B cell (primary cell): ENCODE data around the gene KDELR1. TPM values are rescaled to one million over a fixed set of nuclear protein-coding genes. Genes with fewer than 3 reads are reported as not detected.
A peak's percentile ranks its signal among the peaks of the same experiment; 100 is the strongest.

Experiments used
- ATAC-seq: fragments of 200-7000 bp; cut with Tn5 transposase; one replicate; pipeline ENCODE4 v1.10.0; 2021; ENCODE audit warnings: low read depth, mild to moderate bottlenecking, moderate number of reproducible peaks, moderate library complexity
- CTCF ChIA-PET: fragments of 350-600 bp; sonication (Branson Sonifier 250); formaldehyde crosslinking; loops from one replicate; lab custom pipeline; 2021; ENCODE audit warnings: antibody characterized with exemption, inconsistent platforms; lab: Charles Lee
- POLR2A ChIA-PET: fragments of 350-600 bp; sonication (Branson Sonifier 250); formaldehyde crosslinking; loops from one replicate; lab custom pipeline; 2021; ENCODE audit warnings: antibody characterized with exemption; lab: Charles Lee
- DNase-seq: peaks from one replicate; pipeline ENCODE4 v3.0.0; 2013
- H2AFZ ChIP-seq: 2 replicates; pipeline ENCODE4 v1.6.1; 2012; ENCODE audit warnings: mild to moderate bottlenecking, low read depth, low read length; ENCODE audit not compliant: insufficient read depth, poor library complexity, severe bottlenecking
- H3K27ac ChIP-seq, 2 donors: 1 replicate in 1 of 2; 2 replicates in 1 of 2; pipeline ENCODE4 v1.5.1; 2012 to 2013; ENCODE audit warnings: low read length in 2 of 2, mild to moderate bottlenecking in 2 of 2, moderate library complexity in 1 of 2
- H3K27me3 ChIP-seq, 4 experiments: fragments of 200-600 bp in 1 of 4; sonication (generic) in 1 of 4; replicated peaks in 1 of 4; 1 replicate in 2 of 4; 2 replicates in 2 of 4; pipeline versions ENCODE4 v1.6.1 to v1.7.0; 2013 to 2016; ENCODE audit warnings: low read length in 3 of 4, mild to moderate bottlenecking in 2 of 4, mixed read lengths in 1 of 4, moderate library complexity in 1 of 4; ENCODE audit not compliant: insufficient read depth in 4 of 4, control insufficient read depth in 3 of 4; ENCODE audit errors: control extremely low read depth in 1 of 4
- H3K36me3 ChIP-seq, 2 experiments: replicated peaks in 1 of 2; 1 replicate in 1 of 2; 2 replicates in 1 of 2; pipeline versions ENCODE4 v1.6.1 to v1.7.1; 2013; ENCODE audit warnings: low read length in 1 of 2; ENCODE audit not compliant: insufficient read depth in 2 of 2, control insufficient read depth in 1 of 2; ENCODE audit errors: control extremely low read depth in 1 of 2, extremely low read depth in 1 of 2
- H3K4me1 ChIP-seq, 2 donors: fragments of 200-600 bp in 1 of 2; sonication (generic) in 1 of 2; 1 replicate in 1 of 2; 2 replicates in 1 of 2; pipeline versions ENCODE4 v1.5.1 to v1.6.1; 2013 to 2017; ENCODE audit warnings: low read length in 2 of 2; ENCODE audit not compliant: control insufficient read depth in 2 of 2, insufficient read depth in 2 of 2
- H3K4me2 ChIP-seq: replicated peaks from 2 replicates; pipeline ENCODE3; 2012; ENCODE audit warnings: mild to moderate bottlenecking, low read depth, low read length; ENCODE audit not compliant: poor library complexity, severe bottlenecking
- H3K4me3 ChIP-seq, 5 experiments: fragments of 200-600 bp in 1 of 5; sonication (generic) in 1 of 5; 1 replicate in 3 of 5; 2 replicates in 2 of 5; pipeline versions ENCODE4 v1.5.1 to v1.7.0; 2011 to 2016; ENCODE audit warnings: low read length in 4 of 5, mild to moderate bottlenecking in 4 of 5, low read depth in 2 of 5, control low read depth in 1 of 5, moderate library complexity in 1 of 5; ENCODE audit not compliant: insufficient read depth in 1 of 5; ENCODE audit errors: control extremely low read depth in 1 of 5, extremely low read depth in 1 of 5
- H3K79me2 ChIP-seq: fragments of 200-600 bp; sonication (generic); one replicate; pipeline ENCODE4 v1.6.0; 2016; ENCODE audit warnings: low read length; ENCODE audit not compliant: control insufficient read depth, insufficient read depth
- H3K9ac ChIP-seq: fragments of 200-600 bp; sonication (generic); 2 replicates; pipeline ENCODE4 v1.6.1; 2017; ENCODE audit warnings: mild to moderate bottlenecking, low read length, moderate library complexity
- H3K9me3 ChIP-seq, 3 donors: one replicate each; pipeline versions ENCODE4 v1.6.1 to v1.7.1; 2013; ENCODE audit warnings: low read length in 2 of 3; ENCODE audit not compliant: control insufficient read depth in 2 of 3, insufficient read depth in 1 of 3; ENCODE audit errors: control extremely low read depth in 1 of 3
- H4K20me1 ChIP-seq: 2 replicates; pipeline ENCODE4 v1.6.0; 2012; ENCODE audit warnings: mild to moderate bottlenecking, low read length; ENCODE audit not compliant: insufficient read depth, control insufficient read depth, poor library complexity, severe bottlenecking
- H3K27ac Mint-ChIP-seq: one replicate; pipeline ENCODE4 v1.8.0; 2021; ENCODE audit warnings: mixed read lengths
- H3K27me3 Mint-ChIP-seq: one replicate; pipeline ENCODE4 v1.8.0; 2021; ENCODE audit warnings: mixed read lengths
- H3K4me1 Mint-ChIP-seq: one replicate; pipeline ENCODE4 v1.8.0; 2021; ENCODE audit warnings: mixed read lengths
- H3K4me3 Mint-ChIP-seq: one replicate; pipeline ENCODE4 v1.8.0; 2021; ENCODE audit warnings: mixed read lengths
- H3K9me3 Mint-ChIP-seq: one replicate; pipeline ENCODE4 v1.8.0; 2022; ENCODE audit warnings: mixed read lengths; ENCODE audit not compliant: insufficient read depth
- EZH2 ChIP-seq: IDR thresholded peaks from 2 replicates; pipeline ENCODE4 v1.6.1; 2012; ENCODE audit warnings: borderline replicate concordance, low read depth, mild to moderate bottlenecking, moderate library complexity, low read length; ENCODE audit not compliant: insufficient read depth, poor library complexity, severe bottlenecking
- WGBS: methylation state at CpG from one replicate; pipeline ENCODE4 v1.1.5; 2013; ENCODE audit warnings: missing lambda C conversion rate; ENCODE audit not compliant: insufficient coverage; 5-methylcytosine and 5-hydroxymethylcytosine counted together
- intact Hi-C: fragments of 100-400 bp; cut with micrococcal nuclease; formaldehyde crosslinking; loops from one replicate; pipeline ENCODE4 v1.10.0; 2022
- polyA plus RNA-seq: library from polyadenylated mRNA; depleted of rRNA; stranded (reverse); fragments of >200 nt; gene quantifications from 2 replicates; pipeline ENCODE4 v1.2.3, GENCODE V29; 2012
- total RNA-seq, 2 donors: library from RNA; stranded (reverse); fragments of 120-200 nt in 1 of 2; gene quantifications; 1 replicate in 1 of 2; 2 replicates in 1 of 2; pipeline versions ENCODE4 v1.2.3 to v1.2.4, GENCODE V29; 2013 to 2022
- TF ChIP-seq, protein P1 (sequence below): fragments of 200-600 bp; IDR thresholded peaks from one replicate; pipeline ENCODE4 v1.8.0; 2022; ENCODE audit warnings: antibody characterized with exemption, mild to moderate bottlenecking

The KDELR1 gene
- total and polyA plus RNA-seq, 2 donors (not counting 1 experiment from before 2014, with no cell fraction given): 33.3 to 62.7 TPM

- H3K9ac ChIP-seq: peak overlapping the region; percentile 64
- H3K4me3 Mint-ChIP-seq: peak overlapping the region; percentile 86
- no peaks in the 10 kb centered on the region for H3K36me3 ChIP-seq
- no peaks in the 10 kb centered on the region for H3K9me3 Mint-ChIP-seq
- DNase-seq (peak; percentile 90), ATAC-seq (peak; percentile 70)
- WGBS: 6% methylated on average over 97 of the region's 104 CpGs
- H3K4me3 ChIP-seq: peak overlapping the region in 4 of 5 experiments; percentile 24 to 65 (median 46)
- H4K20me1 ChIP-seq: no peaks in the 10 kb centered on the region
- H3K4me1 ChIP-seq: peaks cover 42 to 43% of the 10 kb centered on the region in 2 donors
- peak overlapping the region; percentile 99 for H3K4me2 ChIP-seq
- no peak for TF ChIP-seq EZH2
- TF ChIP-seq, protein P1, sequence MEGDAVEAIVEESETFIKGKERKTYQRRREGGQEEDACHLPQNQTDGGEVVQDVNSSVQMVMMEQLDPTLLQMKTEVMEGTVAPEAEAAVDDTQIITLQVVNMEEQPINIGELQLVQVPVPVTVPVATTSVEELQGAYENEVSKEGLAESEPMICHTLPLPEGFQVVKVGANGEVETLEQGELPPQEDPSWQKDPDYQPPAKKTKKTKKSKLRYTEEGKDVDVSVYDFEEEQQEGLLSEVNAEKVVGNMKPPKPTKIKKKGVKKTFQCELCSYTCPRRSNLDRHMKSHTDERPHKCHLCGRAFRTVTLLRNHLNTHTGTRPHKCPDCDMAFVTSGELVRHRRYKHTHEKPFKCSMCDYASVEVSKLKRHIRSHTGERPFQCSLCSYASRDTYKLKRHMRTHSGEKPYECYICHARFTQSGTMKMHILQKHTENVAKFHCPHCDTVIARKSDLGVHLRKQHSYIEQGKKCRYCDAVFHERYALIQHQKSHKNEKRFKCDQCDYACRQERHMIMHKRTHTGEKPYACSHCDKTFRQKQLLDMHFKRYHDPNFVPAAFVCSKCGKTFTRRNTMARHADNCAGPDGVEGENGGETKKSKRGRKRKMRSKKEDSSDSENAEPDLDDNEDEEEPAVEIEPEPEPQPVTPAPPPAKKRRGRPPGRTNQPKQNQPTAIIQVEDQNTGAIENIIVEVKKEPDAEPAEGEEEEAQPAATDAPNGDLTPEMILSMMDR: no peak
- H3K9me3 ChIP-seq: peaks cover 0 to 34% (median 0%) of the 10 kb centered on the region in 3 donors
- peak overlapping the region; percentile 80 for H3K27ac Mint-ChIP-seq
- H2AFZ ChIP-seq: peak overlapping the region; percentile 73
- peaks cover 36% of the 10 kb centered on the region for H3K4me1 Mint-ChIP-seq
- no peak overlapping the region for H3K27ac ChIP-seq
- H3K27me3 ChIP-seq: peaks cover 0 to 44% (median 28%) of the 10 kb centered on the region in 4 experiments
- H3K27me3 Mint-ChIP-seq: peaks cover 29% of the 10 kb centered on the region
- CTCF ChIA-PET: interaction anchor here (0.6 kb wide), 1 partner anchor 181 kb away, joined by 5 read pairs; no protein-coding TSS in a partner anchor
- H3K79me2 ChIP-seq: no peaks in the 10 kb centered on the region
- intact Hi-C loops: loop anchor here (1.0 to 10.0 kb wide), 4 partner anchors 7 to 96 kb away; partner anchors contain the start of genes CYTH2 and KDELR1
- POLR2A ChIA-PET: interaction anchor here (0.9 kb wide), 1 partner anchor 19 kb away, joined by 3 read pairs; no protein-coding TSS in a partner anchor
Observed at GRCh38 chr19:48398375-48399235, 7.3 kb upstream of the KDELR1 start.

DNA sequence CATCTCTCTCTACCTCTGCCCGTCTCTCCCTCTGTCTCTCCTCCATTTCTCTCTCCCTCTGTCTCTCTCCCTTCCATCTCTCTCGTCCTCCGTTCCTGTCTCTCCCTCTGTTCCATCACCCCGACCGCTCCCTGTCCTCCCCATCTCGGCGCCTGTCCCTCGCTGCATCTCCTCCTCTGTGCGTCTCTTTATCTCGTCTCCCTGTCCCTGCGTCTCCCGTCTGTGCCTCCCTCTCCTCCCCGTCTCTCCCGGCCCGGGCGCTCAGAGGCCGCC lies 6.7 kb upstream of the KDELR1 start:
- peak overlapping the region; percentile 64 for H3K9ac ChIP-seq
- H3K27ac Mint-ChIP-seq: peak overlapping the region; percentile 74
- POLR2A ChIA-PET: interaction anchor here (0.9 kb wide), 1 partner anchor 19 kb away, joined by 3 read pairs; no protein-coding TSS in a partner anchor
- peak overlapping the region; percentile 86 for H3K4me3 Mint-ChIP-seq
- H2AFZ ChIP-seq: peak overlapping the region; percentile 73
- peaks cover 44 to 46% of the 10 kb centered on the region in 2 donors for H3K4me1 ChIP-seq
- CTCF ChIA-PET: no interaction called here
- peaks cover 34% of the 10 kb centered on the region for H3K4me1 Mint-ChIP-seq
- no peak overlapping the region for H3K27ac ChIP-seq
- no peaks in the 10 kb centered on the region for H3K36me3 ChIP-seq
- no peaks in the 10 kb centered on the region for H3K9me3 Mint-ChIP-seq
- peak overlapping the region; percentile 99 for H3K4me2 ChIP-seq
- H3K9me3 ChIP-seq: peaks cover 0 to 34% (median 0%) of the 10 kb centered on the region in 3 donors
- intact Hi-C loops: loop anchor here (2.0 to 10.0 kb wide), 2 partner anchors 71 to 97 kb away; partner anchors contain the start of gene CYTH2
- TF ChIP-seq, protein P1: no peak
- no peaks in the 10 kb centered on the region for H3K79me2 ChIP-seq
- peaks cover 29% of the 10 kb centered on the region for H3K27me3 Mint-ChIP-seq
- WGBS: 7% methylated on average over 17 of the region's 17 CpGs
- H3K4me3 ChIP-seq: peak overlapping the region in 4 of 5 experiments; percentile 24 to 65 (median 46)
- peaks cover 0 to 50% (median 31%) of the 10 kb centered on the region in 4 experiments for H3K27me3 ChIP-seq
- H4K20me1 ChIP-seq: no peaks in the 10 kb centered on the region
- DNase-seq: no peak
- ATAC-seq: no peak
